NAMALWA (cell line): ENCODE measurements around the gene AGBL4.
"Not testable (repeated sequence)": the region's sequence is repeated elsewhere in the genome, so short reads cannot be mapped to it uniquely, and the experiment has no call there.

Experiments
- DNase-seq: peaks from one replicate; pipeline ENCODE4 v3.0.0-alpha.2; 2015; ENCODE audit warnings: low spot score

Gene AGBL4

GRCh38 chr1:49306507-49307070, 717.2 kb downstream of the AGBL4 start:
- DNase-seq, result no peak

DNA sequence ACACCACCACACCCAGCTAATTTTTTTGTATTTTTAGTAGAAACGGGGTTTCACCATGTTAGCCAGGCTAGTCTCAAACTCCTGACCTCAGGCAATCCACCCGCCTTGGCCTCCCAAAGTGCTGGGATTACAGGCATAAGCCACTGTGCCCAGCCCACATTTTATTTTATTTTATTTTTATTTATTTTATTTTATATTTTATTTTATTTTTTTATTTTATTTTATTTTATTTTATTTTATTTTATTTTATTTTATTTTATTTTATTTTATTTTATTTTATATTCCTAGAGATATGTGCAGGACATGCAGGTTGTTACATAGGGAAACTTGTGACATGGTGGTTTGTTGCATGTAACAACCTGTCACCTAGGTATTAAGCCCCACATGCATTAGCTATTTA, 721.4 kb downstream of the AGBL4 start:
- not testable (repeated sequence) for DNase-seq

GRCh38 chr1:49298304-49298703, 725.5 kb downstream of the AGBL4 start:
- no peak for DNase-seq

DNA sequence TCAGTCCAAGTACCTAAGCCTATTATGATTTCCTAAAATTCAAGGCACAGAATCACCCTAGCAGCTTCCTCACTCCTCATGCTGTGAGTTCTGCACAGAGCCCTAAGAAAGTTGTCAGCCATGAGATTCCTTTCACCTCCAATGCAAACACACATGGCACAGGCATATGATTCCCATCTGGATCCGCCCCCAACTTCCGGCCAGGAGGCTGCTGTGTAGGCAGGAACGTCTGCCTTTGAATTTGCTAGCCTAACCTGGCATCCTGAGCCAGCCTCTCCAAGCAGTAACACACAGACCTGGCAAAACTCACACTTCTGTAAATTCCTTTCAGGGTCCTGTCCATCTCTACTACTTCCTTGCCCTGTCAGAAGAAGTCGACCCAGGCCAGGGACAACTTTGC, 726.0 kb downstream of the AGBL4 start:
- DNase-seq, result no peak

GRCh38 chr1:49294539-49294938, 729.2 kb downstream of the AGBL4 start:
- DNase-seq, result no peak

DNA sequence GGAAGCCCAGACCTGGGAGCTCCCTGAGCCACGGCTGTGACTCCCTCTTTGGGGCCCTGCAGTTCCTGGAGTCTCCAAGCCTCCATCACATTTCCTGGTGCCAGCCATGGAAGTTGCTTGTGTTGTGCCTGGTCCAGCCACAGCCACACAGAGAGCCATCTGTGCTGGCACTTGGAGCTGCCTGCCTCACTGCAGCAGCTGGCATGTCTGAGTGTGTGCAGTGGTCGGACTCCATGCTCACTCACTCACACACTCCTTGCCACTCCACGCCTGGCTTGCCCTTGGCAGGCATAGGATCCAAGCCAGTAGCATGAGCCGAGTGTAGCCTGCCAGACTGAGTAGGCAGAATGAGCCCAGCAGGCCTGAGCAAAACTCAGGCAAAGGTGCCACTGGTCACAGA, 730.7 kb downstream of the AGBL4 start:
- no peak for DNase-seq

DNA sequence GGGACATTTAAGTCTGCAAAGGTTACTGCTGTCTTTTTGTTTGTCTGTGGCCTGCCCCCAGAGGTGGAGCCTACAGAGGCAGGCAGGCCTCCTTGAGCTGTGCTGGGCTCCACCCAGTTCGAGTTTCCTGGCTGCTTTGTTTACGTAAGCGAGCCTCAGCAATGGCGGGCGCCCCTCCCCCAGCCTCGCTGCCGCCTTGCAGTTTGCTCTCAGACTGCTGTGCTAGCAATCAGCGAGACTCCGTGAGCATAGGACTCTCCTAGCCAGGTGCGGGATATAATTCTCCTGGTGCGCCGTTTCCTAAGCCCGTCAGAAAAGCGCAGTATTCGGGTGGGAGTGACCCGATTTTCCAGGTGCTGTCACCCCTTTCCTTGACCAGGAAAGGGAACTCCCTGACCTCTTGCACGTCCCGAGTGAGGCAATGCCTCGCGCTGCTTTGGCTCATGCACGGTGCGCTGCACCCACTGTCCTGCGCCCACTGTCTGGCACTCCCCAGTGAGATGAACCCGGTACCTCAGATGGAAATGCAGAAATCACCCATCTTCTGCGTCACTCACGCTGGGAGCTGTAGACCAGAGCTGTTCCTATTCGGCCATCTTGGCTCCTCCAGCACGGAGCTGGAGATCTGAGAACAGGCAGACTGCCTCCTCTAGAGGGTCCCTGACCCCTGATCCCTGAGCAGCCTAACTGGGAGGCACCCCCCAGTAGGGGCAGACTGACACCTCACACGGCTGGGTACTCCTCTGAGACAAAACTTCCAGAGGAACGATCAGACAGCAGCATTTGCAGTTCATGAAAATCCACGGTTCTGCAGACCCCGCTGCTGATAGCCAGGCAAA, 766.3 kb downstream of the AGBL4 start:
- not testable (repeated sequence) for DNase-seq

- no peak for DNase-seq
Measured at GRCh38 chr1:49252917-49253316, 770.8 kb downstream of the AGBL4 start.

DNA sequence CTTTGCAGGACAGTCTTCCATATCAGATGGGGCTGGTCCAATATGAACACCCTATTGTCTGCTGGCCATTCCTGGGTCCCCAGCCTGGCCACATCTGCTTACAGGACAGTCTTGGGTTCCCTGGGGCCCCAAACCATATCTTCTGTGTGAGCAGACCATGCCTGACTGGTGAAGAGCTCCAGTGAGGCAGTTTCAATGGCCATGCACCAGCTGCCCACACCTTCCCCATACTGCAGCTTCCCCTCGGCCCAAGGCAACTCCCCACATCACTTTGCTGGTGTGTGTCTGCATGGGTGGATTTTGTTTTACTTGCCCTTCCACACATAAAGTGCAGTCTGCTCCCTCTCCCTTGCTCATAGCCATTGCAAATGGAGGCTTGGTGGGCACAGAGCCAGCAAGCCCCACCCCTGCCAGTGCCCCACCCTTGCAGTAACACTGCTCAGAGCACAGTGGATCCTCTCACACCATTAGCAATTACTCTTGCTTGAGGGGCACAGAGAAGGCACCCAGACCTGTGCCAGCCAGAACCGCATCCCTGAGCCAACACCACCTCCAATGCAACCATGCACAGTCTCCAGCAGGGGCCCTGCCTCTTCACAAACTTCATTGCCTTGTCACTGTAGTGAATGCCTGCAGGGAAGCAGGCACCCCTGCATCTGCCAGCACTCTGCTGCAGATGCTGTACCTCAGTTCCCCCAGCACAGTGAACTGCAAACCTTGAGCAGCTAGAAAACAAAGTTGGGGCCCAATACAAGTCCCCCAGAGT, 772.6 kb downstream of the AGBL4 start:
- DNase-seq, result no peak

GRCh38 chr1:49240709-49241221, 783.0 kb downstream of the AGBL4 start:
- no peak for DNase-seq

- DNase-seq, result no peak
Measured at GRCh38 chr1:49234988-49235387, 788.8 kb downstream of the AGBL4 start.

DNA sequence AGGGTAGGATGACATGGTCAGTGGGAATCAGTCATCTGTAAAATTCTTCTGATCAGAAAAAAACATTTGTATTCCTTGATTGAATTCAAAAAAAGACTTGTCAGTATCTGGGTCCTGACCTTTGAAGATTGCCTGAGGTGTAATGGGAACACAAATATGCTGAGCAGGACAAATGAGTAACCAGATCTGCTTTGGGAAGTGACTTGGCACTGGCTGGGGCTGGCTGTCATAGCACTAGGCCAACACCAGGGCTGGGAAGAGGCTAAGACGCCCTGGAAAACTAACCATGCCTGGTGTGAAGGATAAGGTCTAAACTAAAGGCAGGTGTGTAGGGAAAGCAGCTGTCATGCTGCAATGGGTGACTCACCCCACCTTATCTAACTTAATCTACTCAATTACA, 794.2 kb downstream of the AGBL4 start:
- DNase-seq, result no peak

GRCh38 chr1:49226758-49227157, 797.0 kb downstream of the AGBL4 start:
- DNase-seq, result no peak

DNA sequence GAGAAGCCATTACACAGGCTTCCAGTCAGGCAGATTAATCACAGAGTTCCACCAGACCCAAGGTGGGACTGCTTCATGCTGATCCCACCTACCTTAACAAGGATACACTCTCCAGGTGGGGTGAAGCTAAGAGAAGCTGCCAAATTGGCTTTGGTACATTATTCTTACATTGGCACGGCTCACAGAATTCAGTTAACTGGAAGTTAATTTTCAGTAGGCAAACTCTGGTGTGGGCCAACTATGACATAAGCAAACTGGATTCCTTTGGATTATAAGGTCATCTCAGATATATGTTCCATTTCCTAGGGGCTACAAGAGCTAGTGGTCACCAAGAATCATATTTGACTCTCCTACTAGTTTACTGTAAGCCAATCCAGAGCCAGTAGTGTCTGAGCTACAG, 798.3 kb downstream of the AGBL4 start:
- no peak for DNase-seq

DNA sequence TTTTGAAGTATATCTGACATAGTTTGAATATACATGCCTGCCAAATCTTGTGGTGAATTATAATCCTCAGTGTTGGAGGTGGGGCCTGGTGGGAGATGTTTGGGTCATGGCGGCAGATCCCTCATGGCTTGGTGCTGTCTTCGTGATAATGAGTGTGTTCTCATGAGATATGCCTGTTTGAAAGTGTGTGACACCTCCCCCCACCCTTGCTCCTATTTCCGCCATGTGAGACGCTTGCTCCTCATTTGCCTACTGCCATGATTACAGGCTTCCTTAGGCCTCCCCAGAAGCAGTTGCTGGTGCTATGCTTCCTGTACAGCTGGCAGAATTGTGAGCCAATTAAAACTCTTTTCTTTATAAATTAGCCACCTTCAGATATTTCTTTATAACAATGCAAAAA, 810.5 kb downstream of the AGBL4 start:
- DNase-seq, result no peak

GRCh38 chr1:49208712-49209111, 815.0 kb downstream of the AGBL4 start:
- DNase-seq, result no peak

- no peak for DNase-seq
Measured at GRCh38 chr1:49204720-49205119, 819.0 kb downstream of the AGBL4 start.

DNA sequence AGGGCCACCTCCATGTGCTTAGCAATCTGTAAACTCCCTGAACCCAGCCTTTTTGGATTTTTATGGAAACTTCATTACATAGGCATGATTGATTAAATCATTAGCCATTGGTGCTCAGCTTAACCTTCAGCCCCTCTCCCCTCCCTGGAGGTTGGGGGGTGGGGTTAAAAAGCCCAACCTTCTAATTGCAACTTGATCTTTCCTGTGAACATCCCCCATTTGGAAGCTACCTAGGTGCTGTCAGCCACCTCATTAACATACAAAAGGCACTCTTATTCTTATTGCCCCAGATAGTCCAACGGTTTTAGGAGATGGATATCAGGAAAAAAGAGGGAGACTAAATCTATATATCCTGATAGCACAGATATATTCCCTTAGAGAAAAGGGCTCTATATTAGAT, 823.0 kb downstream of the AGBL4 start:
- DNase-seq, result no peak

DNA sequence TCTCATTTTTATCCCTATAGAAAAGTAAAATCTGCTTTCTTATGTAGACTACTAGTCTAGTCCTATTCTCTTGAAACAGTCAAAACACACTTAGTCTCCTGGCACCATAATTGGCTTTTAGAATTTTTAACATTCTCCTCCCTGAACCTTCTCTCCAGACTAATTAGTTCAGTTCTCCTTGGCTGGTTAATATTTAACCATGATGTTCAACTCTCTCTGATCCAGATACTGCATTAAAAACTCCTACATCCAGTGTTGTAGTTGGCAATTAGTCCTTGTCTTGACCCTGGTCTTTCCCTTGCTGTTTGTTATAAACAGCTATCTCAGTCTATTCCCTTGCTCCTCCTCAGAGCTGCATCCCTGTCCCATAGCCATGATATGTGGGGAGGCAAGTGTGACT, 824.2 kb downstream of the AGBL4 start:
- DNase-seq, result no peak

DNA sequence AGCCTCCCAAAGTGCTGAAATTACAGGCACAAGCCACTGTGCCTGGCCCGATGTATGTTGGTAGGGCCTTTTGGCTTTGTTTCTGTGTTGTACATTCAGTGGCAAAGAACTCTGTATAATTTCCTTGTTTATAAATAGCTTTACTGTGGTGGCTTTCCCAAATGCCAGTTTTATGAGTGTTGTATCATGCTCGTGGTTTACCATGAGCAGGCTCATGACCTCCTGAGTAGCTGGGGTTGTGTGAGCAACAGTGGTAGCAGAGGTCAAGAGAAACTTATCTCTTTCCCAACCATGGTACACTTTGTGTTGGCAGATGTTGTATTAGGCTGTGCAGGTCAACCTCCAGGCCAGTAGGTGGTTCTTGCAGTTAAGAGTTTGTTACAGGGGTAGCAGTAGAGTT, 826.7 kb downstream of the AGBL4 start:
- DNase-seq, result no peak

DNA sequence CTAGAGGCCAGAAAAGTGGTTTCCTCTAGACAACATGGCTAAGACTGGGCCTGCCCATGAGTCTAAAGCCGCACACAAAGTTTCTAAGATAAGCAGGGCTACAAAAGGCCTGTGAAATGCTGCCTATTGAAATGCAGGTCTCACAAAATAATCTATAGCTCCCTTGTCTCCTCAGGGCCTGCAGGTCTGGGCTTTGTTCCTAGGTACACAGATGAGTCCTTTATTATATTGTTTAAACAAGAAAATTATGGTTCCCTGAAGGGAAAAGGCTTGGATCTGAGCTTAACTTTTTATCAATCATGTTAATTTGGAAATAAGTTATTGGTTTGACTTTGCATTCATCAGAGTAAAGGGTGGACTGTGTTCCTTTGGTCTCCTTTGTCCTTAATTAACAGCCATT, 833.6 kb downstream of the AGBL4 start:
- no peak for DNase-seq

- no peak for DNase-seq
Measured at GRCh38 chr1:49187056-49187455, 836.7 kb downstream of the AGBL4 start.

DNA sequence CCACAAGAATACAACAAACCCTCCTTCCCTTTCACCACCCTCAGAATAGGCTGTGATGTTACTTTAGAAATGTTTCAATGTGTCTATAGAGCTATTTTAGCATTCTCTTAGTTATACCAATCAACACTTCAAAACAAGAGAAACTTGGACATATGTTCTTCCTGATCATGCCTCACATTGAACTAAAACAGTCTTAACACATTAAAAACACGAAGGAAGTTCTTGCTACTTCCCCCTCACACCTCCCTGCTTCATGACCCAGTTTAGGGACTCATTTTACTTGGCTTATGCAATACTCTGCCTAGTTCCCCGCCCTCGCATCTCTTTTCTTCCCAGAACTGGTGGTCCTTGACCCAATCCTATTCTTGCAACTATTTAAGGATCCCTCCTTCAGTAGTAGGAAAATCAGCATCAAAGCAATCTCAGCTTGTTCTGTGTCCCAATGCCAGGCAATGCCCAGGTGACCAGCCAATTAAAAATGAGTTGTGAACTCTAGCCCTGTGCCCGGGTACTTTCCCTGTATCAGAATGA, 838.2 kb downstream of the AGBL4 start:
- DNase-seq, result no peak
